Effector CD8-positive, alpha-beta T cell (primary cell): ENCODE results near the gene ANP32B.
"Not testable (repeated sequence)": the region's sequence is repeated elsewhere in the genome, so short reads cannot be mapped to it uniquely, and the experiment has no call there.

Experiments used
- DNase-seq: peaks from one replicate; lab custom pipeline; 2025; lab: John Stamatoyannopoulos, UW
- total RNA-seq, 4 experiments: gene quantifications; one replicate each; lab custom pipeline; 2026; lab: John Stamatoyannopoulos, UW

ANP32B gene
- 14.3 to 26.8 (median 20.0) reads per million in 4 experiments for total RNA-seq

GRCh38 chr9:97982683-97983588 is at the start of gene ANP32B:
ANP32B (plus strand) TSS chr9:97983341; CDS start chr9:97983556, 215 bp downstream.
- peak; percentile 90 for DNase-seq

- DNase-seq = no peak
Observed at GRCh38 chr9:97934321-97935115, 48.6 kb upstream of the ANP32B start.

- DNase-seq = no peak
Observed at GRCh38 chr9:97935276-97935675, 47.9 kb upstream of the ANP32B start.

GRCh38 chr9:97936998-97937397 is 46.1 kb upstream of the ANP32B start:
- no peak for DNase-seq

- DNase-seq = no peak
Observed at GRCh38 chr9:97938081-97938644, 45.0 kb upstream of the ANP32B start, which contains the start of gene HEMGN. HEMGN (minus strand) TSS chr9:97938172; CDS start chr9:97938136, 36 bp downstream.

GRCh38 chr9:97940233-97940632 is 42.9 kb upstream of the ANP32B start:
- no peak for DNase-seq

- DNase-seq = no peak
Observed at GRCh38 chr9:97940741-97941140, 42.4 kb upstream of the ANP32B start.

- DNase-seq = no peak
Observed at GRCh38 chr9:97941323-97941722, 41.8 kb upstream of the ANP32B start.

- DNase-seq = no peak
Observed at GRCh38 chr9:97943308-97943855, 39.8 kb upstream of the ANP32B start.

- DNase-seq = no peak
Observed at GRCh38 chr9:97944612-97945011, 38.5 kb upstream of the ANP32B start.

GRCh38 chr9:97945470-97945869 is 37.7 kb upstream of the ANP32B start:
- DNase-seq = not testable (repeated sequence)

- DNase-seq = not testable (repeated sequence)
Observed at GRCh38 chr9:97947094-97947493, 36.0 kb upstream of the ANP32B start.

GRCh38 chr9:97950873-97951272 is 32.3 kb upstream of the ANP32B start:
- DNase-seq = not testable (repeated sequence)

- DNase-seq = peak; percentile 10
Observed at GRCh38 chr9:97954550-97954989, 28.6 kb upstream of the ANP32B start.

- no peak for DNase-seq
Observed at GRCh38 chr9:97956331-97956730, 26.8 kb upstream of the ANP32B start.

GRCh38 chr9:97958812-97959511 is 24.2 kb upstream of the ANP32B start:
- no peak for DNase-seq

- DNase-seq = no peak
Observed at GRCh38 chr9:97959585-97959984, 23.6 kb upstream of the ANP32B start.

- DNase-seq = not testable (repeated sequence)
Observed at GRCh38 chr9:97960678-97961328, 22.3 kb upstream of the ANP32B start.

- no peak for DNase-seq
Observed at GRCh38 chr9:97961361-97961760, 21.8 kb upstream of the ANP32B start.

- DNase-seq = no peak
Observed at GRCh38 chr9:97962136-97962535, 21.0 kb upstream of the ANP32B start.

GRCh38 chr9:97962575-97962974 is 20.6 kb upstream of the ANP32B start:
- no peak for DNase-seq
